ENCODE data around the gene CAMSAP1. TPM values are rescaled to one million over a fixed set of nuclear protein-coding genes. Genes with fewer than 3 reads are reported as not detected.
A peak's percentile ranks its signal among the peaks of the same experiment; 100 is the strongest.

The CAMSAP1 gene
- total and polyA plus RNA-seq, 9 of the 15 experiments (the other 6 are each of a cell fraction or from before 2014, with no cell fraction given), result 1.5 to 28.8 (median 14.3) TPM

GRCh38 chr9:135889564-135890189, 17.7 kb downstream of the CAMSAP1 start:
- TF ChIP-seq POLR2G (IDR thresholded peaks at IDR 0.05; ENCODE audit: low read depth, low read length) (0 out of 2 replicates have a peak, but pooled peaks have one; percentile 17), ZBTB26 (CRISPR knock-in tag; IDR thresholded peaks at IDR 0.05) (no peak)
- POLR2A ChIA-PET, result interaction anchor here (0.7 to 1.3 kb wide), 5 partner anchors 9 to 49 kb away, joined by 3 to 6 read pairs (median 3); no protein-coding TSS in a partner anchor
- H3K4me2 ChIP-seq (ENCODE audit: insufficient read depth, low read length), result no peak overlapping the region
- DNase-seq (ENCODE audit: extremely low read depth in 1 of 4, low spot score in 3 of 4) (no peak), ATAC-seq (peak; percentile 10; the same call in 2 of the 3 replicates), FAIRE-seq (no peak)
- H4K20me1 ChIP-seq (replicated peaks; ENCODE audit: control insufficient read depth, insufficient read depth, low read length), result peaks cover 70% of the 10 kb centered on the region
- H3K4me1 ChIP-seq (replicated peaks in 1 of 2; ENCODE audit: control insufficient read depth in 2 of 2, insufficient read depth in 2 of 2, low read length in 2 of 2), result peaks cover 19 to 69% of the 10 kb centered on the region in 2 experiments
- 64% methylated on average over 9 of the region's 19 CpGs for WGBS (ENCODE audit: insufficient coverage, low coverage, missing lambda C conversion rate)
- H3K9me3 ChIP-seq (replicated peaks; ENCODE audit: control insufficient read depth, insufficient read depth, low read depth, low read length), result no peaks in the 10 kb centered on the region
- H3K4me3 ChIP-seq, result no peak overlapping the region
- H3K79me2 ChIP-seq (ENCODE audit: control insufficient read depth, insufficient read depth, low read length), result peaks cover 99% of the 10 kb centered on the region
- peak overlapping the region in 1 of 2 experiments; percentile 74; a peak in 2 of 4 replicates for H3K9ac ChIP-seq (ENCODE audit: insufficient read depth in 1 of 2, low read depth in 2 of 2, low read length in 2 of 2)
- CTCF ChIA-PET (ENCODE audit: low intra/inter-chr PET ratio), result no interaction called here
- no TSS peak for BruUV-seq (replicated peaks)
- H3K36me3 ChIP-seq (ENCODE audit: control insufficient read depth, insufficient read depth, low read length), result no peaks in the 10 kb centered on the region; the same call in 2 of the 3 replicates
- in situ Hi-C loops (cut with MboI), result no loop called here
- H3K27ac ChIP-seq (ENCODE audit: extremely low read depth, low read depth, low read length), result no peak overlapping the region
- intact Hi-C loops (cut with micrococcal nuclease), result no loop called here
- H3K9me1 ChIP-seq (ENCODE audit: control insufficient read depth, insufficient read depth, low read length), result peaks cover 11% of the 10 kb centered on the region
- H3K27me3 ChIP-seq (ENCODE audit: control insufficient read depth in 2 of 2, insufficient read depth in 2 of 2, low read length in 2 of 2), result no peaks in the 10 kb centered on the region
- no peak overlapping the region for H2AFZ ChIP-seq (ENCODE audit: low read depth, low read length)
